COR-L47 (cell line): Measurements from ENCODE around the gene PRDM5.

Source experiments
- DNase-seq: peaks from one replicate; lab custom pipeline; 2025; lab: John Stamatoyannopoulos, UW

The PRDM5 gene

DNA sequence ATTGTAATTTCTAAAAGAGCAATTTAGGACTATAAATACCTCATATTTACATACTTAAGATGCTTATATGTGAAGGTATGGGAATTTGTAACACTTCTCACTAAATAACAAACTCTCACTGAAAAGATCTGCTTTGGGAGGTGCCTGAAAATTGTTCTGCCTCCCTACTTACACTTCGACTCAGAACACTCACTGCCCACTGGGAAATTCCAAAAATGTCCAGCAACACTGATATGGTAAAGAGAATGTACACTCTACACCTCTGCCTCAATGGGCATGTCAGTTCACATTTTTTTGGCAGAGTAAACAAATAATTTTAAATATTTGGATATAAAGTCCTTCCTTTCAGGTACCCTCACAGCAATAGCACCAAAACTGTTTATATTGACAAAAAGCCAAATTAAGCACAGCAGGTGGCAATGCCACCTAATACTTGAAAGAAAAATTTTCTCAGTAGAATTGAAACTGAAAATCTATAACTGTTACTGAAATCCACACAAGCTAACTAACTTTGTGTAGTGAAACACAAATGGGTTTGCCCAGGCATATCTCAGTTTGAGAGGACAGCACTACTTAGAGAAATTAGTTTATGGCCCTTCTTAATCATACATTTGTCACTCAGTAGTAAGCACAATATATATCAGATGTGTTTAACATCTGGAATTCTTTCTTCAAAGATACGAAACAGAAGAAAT, 67.1 kb downstream of the PRDM5 start:
- no peak for DNase-seq

DNA sequence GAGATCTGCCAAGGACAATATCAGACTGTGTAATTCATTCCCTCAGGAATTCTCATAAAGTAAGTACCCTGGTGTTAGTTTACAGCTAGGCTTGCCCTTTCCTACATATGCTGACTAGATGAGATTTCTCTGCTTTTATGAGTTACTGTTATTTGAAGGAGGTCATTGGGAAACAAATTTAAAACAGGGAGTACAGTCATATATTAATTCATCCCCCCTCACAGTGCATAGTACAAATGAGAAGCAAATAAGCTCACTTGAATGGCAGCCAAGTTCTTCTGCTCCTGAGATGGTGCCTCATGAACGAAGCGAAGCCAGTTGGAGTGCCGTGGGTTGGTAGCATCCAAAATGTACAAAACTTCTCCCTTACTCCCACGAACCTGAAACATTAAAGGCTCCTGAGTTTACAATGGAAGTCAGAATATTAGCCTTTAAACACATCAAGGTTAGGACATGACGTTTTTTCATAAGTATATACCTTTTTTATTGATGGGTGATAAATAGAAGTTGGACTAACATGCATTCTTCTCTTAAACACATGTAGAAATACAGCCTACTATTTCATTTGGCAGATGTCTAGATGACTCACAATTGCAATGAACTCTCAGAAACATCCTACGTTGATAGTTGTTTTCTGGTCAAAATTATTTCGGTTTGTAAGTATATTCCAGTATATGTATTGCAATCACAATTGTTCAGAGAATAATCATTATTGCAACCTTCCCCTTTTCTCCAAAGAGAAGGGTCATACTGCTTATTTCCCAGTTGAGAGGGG, 69.2 kb downstream of the PRDM5 start:
- no peak for DNase-seq

DNA sequence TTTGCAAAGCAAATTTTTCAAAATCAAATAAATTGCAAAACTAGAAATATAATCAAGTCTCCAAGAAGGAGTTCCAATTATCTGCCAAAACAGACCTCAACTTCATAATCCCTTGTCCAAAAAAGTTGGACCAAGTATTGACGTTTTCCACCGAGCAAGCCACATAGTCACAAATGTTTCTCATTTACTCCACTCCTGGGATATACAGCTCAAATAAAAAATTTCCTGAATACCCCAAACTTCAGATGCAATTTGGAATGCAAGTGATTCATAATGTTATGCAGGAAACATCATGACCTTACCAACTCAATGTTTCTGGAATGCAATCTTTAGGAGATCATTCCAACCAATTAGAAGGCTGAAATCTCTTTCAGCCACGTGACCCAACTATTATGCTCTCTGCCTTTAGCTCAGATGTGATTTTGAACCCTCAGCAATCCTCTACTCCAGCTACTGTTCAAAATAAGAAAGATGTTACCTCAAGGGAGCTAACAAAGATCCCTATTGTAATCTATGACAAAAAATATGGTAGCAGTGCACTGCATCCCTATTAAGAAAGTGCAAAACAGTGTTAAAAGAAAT, 72.4 kb downstream of the PRDM5 start:
- no peak for DNase-seq

DNA sequence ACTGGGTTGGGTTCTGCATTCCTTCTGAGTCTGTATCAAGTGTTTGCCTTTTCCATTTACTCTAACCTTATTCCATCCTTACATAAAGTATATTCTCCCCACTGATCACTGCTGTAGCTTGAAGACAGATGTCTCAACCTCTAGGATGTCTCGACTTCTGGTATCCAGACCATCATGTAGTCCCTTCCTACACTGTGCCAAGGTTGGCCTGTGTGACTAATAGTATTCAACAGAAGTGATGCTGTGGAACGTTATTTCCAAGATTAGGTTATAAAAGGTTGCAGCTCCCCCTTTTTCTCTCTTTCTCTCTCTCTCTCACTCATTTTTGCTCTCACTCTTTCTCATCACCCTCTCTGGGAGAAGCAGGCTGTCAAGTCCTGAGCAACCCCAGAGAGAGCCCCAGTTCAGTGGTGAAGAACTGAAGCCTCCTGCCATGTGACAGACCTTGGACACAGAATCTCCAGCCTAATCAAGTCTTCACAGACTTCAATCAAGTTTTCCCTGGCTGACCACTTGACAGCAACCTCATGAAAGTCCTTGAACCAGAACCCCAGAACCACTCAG, 75.4 kb downstream of the PRDM5 start:
- DNase-seq = no peak

DNA sequence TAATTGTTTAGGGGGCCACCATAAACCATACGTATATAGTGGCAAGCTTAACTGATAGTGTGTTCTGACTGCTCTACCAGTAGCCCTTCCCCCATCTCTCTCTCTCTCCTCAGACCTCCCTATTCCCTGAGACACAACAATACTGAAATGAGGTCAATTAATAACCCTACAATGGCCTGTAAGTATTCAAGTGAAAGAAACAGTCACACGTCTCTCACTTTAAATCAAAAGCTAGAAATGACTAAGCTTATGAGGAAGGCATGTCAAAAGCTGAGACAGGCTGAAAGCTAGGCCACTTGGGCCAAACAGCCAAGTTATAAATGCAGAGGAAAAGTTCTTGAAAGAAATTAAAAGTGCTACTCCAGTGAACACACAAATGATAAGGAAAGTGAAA, 78.0 kb downstream of the PRDM5 start:
- DNase-seq = no peak

DNA sequence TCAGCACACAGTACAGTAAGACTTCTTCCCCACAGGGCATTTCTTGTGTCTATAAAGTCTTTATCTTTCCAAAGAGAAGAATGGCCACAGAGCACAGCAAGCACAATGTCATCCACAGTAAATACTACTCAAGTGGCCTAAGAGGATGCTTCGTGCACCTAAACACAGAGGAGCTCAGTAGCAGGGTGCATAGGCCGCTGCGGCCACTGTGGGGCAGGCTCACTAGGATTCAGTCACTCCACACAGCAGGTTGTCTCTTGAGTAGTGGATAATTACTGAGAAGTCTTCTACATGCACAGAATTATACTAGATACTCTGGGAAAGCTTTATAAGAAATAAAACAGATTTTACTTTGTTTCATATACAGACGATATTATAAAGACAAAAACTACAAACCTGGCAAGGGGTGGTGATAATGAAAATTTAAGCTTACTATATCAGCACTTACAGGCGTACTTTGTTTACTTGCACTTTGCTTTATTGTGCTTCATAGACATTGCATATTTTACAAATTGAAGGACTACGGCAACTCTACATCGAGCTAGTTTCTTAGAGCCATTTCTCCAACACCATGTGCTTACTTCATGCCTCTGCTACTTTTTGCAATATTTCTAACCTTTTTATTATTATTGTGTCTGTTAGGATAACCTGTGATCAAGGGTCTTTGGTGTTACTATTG, 78.5 kb downstream of the PRDM5 start:
- no peak for DNase-seq

DNA sequence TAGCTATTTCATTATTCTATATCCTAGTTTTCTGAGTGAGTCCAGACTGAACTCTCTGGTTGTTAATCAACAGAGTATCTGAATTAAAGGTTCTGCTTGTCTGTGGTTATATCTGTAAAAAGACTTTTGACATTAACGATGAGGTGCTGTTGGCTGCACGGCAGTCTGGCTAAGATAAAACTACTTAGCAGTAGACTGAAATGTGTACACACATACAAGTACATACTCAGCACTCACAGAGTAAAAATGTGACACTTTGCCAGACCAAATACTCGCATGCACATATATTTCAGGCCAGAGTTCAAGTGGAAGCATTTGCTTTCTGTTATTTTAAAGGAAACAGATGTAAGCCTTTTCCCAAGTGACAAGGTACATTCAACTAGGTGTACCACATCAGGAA, 80.5 kb downstream of the PRDM5 start:
- DNase-seq = no peak

DNA sequence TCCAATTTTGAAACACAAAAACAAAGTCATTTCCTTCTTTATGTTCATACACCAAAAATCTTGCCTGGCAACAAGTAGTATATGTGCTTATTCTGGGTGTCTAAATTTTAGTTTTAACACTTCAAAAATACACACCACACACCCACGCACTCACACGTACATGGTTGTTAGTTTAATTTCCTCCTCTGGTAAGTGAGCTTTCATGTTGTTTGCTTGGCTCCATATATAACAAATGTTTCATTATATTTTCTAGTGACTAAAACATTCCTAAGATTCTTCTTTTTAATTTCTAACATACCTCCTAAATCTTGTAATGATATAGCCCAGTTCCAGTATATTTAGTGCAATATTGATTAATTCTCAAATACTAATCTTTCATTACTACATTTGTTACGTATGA, 80.9 kb downstream of the PRDM5 start:
- DNase-seq = no peak

DNA sequence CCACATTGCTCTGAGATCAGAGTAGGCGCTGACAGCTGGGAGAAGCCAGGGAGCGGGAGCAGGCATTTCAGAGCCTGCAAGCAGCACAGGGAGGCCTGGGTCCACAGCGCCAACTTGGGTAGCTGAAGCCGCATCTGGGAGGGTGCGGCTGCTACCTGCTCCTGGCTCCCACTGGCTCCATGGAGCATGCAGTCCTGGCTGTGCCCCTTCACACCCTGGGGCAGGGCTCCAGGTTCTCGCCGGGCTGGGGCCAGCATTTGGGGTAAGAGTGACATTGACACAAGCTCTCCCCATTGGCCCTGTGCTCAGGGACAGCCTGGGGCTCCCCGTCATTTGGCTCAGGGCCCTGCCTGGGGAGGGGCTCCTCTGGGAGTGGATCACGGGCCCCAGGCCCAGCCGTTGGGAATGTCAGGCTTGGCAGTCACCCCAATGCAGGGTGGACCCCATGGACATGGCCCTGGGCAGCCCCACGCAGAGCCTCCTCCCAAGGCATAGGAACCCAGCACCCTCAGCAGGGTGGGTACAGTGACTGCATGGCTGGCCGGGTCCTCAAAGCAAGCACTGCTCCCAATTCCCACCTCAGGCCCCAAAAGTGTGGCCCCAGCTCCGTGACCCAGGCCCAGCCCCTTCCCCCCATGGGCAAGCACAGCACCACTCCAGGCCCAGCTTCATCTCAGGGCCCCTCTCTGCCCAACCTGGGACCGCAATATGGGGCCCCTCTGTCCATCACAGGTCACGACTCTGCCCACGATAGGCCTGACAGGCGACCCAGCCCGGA, 82.4 kb downstream of the PRDM5 start:
- DNase-seq = no peak

DNA sequence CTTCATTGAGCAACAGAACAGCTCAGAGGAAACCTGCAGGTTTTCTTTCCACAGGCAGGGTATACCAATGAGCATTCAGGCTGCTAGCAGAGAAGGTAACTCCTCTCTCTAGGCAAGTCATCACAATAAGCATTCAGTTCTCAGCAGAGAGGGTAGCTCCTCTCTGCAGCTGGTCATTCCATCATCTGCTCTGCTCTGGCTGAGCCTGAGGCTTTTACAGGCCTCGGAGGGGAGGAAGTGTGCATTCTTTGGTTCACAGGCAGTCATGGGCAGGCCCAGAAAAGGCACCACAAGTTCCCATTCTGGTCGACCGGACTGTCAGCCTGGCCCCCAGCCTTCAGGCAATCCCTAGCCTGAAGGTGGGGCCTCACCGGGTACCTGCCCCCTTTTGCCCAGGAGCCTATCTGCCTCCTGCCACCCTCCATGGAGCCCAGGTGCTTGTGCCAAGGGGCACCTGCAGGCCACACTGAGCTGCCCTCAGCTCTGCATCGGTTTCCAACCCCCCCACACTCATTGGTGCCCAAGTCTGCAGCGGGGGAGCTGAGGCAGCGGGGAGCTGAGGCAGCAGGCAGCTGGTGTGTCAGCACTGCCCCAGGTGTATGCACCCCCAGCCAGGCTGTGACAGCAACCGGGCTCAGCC, 83.1 kb downstream of the PRDM5 start:
- DNase-seq = no peak

DNA sequence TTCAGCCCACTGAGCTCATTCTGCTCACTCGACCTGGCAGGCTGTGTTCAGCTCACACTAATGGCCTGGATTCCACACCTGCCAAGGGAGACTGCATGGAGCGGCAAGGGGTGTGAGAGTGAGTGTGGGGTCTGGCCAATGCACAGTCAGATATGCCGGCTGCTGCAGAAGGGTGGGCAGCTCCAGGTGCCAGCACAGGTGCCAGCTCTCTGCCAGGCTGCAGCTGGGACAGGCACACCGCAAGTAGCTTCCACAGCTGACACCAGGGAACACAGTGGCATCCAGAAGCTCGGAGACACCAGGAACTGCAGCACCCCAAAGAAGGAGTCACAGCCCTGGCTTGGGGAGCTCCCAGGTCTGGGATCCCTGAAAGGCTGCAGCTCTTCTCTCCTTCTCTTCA, 83.7 kb downstream of the PRDM5 start:
- DNase-seq = no peak

DNA sequence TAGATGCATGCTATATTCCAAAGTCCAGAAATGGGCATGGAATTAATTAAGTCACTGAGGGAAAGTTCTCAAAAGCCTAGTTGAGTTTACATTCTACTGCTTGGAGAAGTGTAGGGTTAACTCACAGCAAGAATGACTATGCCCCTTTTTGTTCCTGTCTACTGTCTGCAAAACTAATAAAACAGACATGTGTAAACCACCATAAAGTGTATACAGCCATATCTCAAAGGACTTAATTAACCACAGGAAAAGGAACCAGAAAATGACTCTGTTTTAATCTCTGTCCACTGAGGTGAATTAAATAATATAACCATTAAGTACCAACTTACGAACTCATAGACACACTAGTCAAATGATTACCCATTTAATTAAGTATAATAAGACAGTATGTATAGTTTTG, 84.9 kb downstream of the PRDM5 start:
- no peak for DNase-seq

DNA sequence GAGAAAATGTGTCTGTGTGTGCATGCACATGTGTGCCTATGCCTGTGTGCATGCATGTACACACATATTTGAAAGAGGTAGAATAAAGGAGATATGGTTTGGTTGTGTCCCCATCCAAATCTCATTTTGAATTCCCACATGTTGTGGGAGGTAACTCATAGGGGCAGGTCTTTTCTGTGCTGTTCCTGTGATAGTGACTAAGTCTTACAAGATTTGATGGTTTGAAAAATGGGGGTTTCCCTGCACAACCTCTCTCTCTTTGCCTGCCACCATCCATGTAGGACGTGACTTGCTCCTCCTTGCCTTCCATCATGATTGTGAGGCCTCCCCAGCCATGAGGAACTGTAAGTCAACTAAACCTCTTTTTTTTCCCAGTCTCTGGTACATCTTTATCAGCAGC, 87.2 kb downstream of the PRDM5 start:
- DNase-seq = no peak

DNA sequence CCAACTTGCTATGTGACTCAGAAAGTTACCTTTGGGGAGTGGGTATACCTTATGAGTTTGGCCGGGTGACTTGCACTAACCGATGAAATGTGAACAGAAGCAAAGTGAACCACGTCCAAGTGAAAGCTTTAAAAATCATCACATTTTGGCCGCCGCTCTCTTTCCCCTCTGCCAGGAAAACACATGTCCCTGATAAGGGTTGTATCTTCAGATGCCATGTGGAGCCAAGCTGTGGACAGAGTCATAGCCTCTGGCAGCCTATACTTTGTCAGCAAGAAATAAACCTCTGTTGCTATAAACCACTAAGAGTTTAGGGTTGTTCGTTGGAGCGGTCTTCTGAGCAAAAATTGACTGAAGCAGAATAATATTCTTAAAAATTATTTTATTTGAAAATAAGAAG, 92.3 kb downstream of the PRDM5 start:
- no peak for DNase-seq

DNA sequence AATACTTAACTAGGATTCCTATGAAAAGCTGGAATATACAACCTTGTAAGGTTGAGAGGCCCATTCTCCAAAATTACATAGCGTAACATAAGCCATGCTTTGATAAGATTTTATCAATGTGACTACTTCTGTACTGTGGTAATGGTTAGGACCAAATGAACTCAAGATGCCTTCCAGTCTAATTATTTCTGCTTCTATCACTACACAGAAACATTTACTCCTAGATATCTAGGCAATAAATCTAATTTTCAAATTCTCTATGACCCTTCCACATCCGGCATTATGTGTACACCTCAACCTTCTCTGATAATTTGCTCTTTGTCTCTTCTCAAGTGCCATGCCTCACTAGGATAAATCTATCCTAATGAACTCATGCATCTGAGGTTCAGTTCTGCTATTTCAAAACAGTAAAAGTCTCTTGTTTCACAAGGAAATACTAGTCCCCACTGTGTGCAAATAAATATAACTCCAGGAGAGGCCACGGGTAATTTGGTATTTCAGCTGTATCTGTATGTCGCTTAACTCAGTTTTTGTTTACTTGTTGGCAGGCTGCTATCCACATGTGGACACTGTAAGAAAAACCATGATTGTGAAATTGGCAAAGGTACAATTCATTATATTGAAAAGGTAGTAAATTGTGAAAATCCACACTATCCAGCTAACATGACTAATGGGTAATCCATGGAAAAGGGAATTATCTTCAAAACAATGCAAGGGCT, 93.3 kb downstream of the PRDM5 start:
- peak; percentile 66 for DNase-seq

DNA sequence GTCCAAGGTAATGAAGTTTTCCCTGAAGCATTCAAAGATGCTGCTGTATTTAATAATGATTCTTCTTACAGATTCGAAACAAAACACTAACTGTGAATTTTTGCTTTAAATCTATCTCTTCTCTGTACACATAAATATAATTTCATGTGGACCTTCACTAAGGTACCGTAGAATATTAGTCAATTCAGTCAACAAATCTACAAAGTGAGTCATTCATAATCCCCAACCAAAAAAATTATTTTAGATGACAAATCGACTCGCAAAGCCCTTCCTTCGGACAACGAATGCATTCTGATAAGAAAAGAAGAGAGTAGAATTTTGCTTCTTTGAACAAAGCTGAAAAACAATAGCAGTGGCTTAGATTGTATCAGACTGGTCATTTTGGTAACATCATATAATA, 95.7 kb downstream of the PRDM5 start:
- DNase-seq = no peak

DNA sequence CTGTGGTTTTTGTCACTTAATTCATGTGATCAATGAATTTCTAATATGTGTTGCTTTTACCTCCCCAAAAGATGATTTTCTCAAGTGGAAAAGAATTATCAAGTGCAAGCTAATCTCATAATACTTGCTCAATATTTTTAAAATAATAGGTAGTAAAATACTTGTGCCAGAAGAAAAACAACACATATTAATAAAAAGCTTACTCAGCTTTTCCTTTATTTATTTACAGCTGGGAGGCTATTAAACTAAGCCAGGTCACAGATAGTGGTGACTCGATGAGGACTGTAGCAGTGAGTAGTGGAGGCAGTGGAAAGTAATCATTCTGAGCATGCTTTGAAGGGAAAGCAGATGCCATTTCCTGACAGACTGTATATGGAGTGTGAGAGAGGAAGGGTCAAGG, 96.1 kb downstream of the PRDM5 start:
- no peak for DNase-seq

DNA sequence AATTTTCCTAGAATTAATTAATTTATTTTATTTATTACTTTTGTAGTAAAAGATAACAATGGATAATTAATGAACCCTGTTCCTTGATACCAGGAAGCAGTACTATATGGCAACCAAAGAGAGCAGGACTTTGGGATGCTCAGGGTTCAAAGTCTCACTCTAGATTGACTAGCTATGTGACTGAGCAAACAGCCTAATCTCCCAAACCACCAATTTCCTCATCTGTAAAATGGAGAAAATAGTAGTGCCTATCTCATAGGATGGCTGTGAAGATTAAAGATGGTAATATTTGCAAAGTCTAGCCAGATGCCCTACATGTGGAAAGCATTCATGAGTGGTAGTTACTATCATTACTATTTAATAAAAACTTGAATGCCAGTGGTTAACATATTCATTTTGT, 97.6 kb downstream of the PRDM5 start:
- DNase-seq = no peak

DNA sequence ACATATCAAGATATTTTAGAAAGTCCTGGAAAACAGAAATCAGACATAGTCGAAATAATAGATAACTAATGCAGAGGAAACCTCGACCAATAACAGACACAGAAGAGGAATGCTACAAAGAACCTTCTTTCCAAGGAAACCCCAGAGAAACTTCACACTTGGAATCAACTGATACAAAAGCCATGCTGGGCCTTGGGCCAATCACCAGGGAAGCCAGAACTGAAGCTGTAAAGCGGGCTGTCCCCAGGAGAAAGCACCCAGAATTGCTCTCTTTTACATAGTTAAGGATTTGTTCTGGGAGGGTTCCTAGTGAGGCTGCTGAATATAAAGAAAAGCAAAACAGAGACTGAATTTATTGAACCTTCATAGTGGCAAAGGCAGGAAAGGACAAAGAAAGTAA, 100.5 kb downstream of the PRDM5 start:
- no peak for DNase-seq

DNA sequence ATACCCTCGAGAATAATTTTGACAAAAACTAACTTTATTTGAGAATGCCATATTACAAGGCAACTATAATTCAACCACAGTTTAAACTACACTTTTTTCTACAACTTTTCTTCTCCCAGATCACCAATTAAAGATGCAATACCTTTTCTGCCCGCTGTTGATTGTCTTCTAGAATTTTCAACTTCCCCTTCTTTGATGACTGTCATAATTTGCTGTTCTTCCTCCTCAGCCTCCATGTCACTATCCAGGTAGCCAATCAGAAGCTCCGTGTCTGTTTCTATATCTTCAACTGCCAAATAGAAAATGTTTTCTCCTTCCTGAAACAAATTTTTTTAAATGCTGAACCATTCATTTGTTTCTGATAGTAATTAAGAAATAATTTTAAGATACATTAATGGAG, 101.5 kb downstream of the PRDM5 start:
- DNase-seq = no peak
